GM04504 (cell line): ENCODE data around the gene COMMD1.
"Not testable (repeated sequence)": the region's sequence is repeated elsewhere in the genome, so short reads cannot be mapped to it uniquely, and the experiment has no call there.

ENCODE experiments used
- DNase-seq: peaks from one replicate; pipeline ENCODE4 v3.0.0-alpha.2; 2012; ENCODE audit warnings: low read depth

Gene COMMD1

GRCh38 chr2:61905372-61906185, at the start of gene COMMD1:
COMMD1 (plus strand) TSS chr2:61905674; CDS start chr2:61905679, 5 bp downstream.
- peak; percentile 20 for DNase-seq

- DNase-seq = no peak
These were observed 48.2 kb upstream of the COMMD1 start for GRCh38 chr2:61857224-61857623.

GRCh38 chr2:61862085-61862484, 43.4 kb upstream of the COMMD1 start:
- no peak for DNase-seq

GRCh38 chr2:61866482-61867089, 38.9 kb upstream of the COMMD1 start:
- not testable (repeated sequence) for DNase-seq

GRCh38 chr2:61876400-61876799, 29.1 kb upstream of the COMMD1 start:
- DNase-seq = no peak

GRCh38 chr2:61877571-61878245, 27.8 kb upstream of the COMMD1 start:
- no peak for DNase-seq

- no peak for DNase-seq
These were observed 26.7 kb upstream of the COMMD1 start for GRCh38 chr2:61878761-61879160.

GRCh38 chr2:61879351-61879750, 26.1 kb upstream of the COMMD1 start:
- not testable (repeated sequence) for DNase-seq

GRCh38 chr2:61882850-61883249, 22.6 kb upstream of the COMMD1 start:
- no peak for DNase-seq

- no peak for DNase-seq
These were observed 19.4 kb upstream of the COMMD1 start for GRCh38 chr2:61885896-61886603.

GRCh38 chr2:61887717-61888266, 17.7 kb upstream of the COMMD1 start:
- peak; percentile 12 for DNase-seq

GRCh38 chr2:61888267-61889055, 17.0 kb upstream of the COMMD1 start, which contains the start of gene CCT4:
CCT4 (minus strand) TSS chr2:61888656; CDS start chr2:61888507, 149 bp downstream.
- peak; percentile 62 for DNase-seq

- DNase-seq = no peak
These were observed 6.7 kb upstream of the COMMD1 start for GRCh38 chr2:61898810-61899209.

GRCh38 chr2:61900281-61900680, 5.2 kb upstream of the COMMD1 start:
- DNase-seq = no peak

- no peak for DNase-seq
These were observed 654 bp downstream of the COMMD1 start for GRCh38 chr2:61906186-61906470.

GRCh38 chr2:61909116-61909515, 3.6 kb downstream of the COMMD1 start:
- DNase-seq = no peak

- DNase-seq = no peak
These were observed 5.1 kb downstream of the COMMD1 start for GRCh38 chr2:61910603-61911002.

- DNase-seq = no peak
These were observed 6.0 kb downstream of the COMMD1 start for GRCh38 chr2:61911510-61911909.

- not testable (repeated sequence) for DNase-seq
These were observed 9.3 kb downstream of the COMMD1 start for GRCh38 chr2:61914794-61915193.

GRCh38 chr2:61920548-61920947, 15.1 kb downstream of the COMMD1 start:
- no peak for DNase-seq

- no peak for DNase-seq
These were observed 17.2 kb downstream of the COMMD1 start for GRCh38 chr2:61922714-61923113.
